ENCODE data around the gene CALD1. TPM values are rescaled to one million over a fixed set of nuclear protein-coding genes. Genes with fewer than 3 reads are reported as not detected.
A peak's percentile ranks its signal among the peaks of the same experiment; 100 is the strongest.

CALD1 gene
- total RNA-seq, 6 experiments from 2014 or later = 1,066 to 1,726 (median 1,102) TPM

- peak overlapping the region; percentile 75 for H3K27ac Mint-ChIP-seq
- no peak for TF ChIP-seq CTCF (IDR thresholded peaks at IDR 0.05)
- DNase-seq = no peak
- H3K36me3 Mint-ChIP-seq (ENCODE audit: low read depth) = peaks cover 73% of the 10 kb centered on the region
- no peaks in the 10 kb centered on the region for H3K9me3 Mint-ChIP-seq
- H3K4me3 Mint-ChIP-seq = peak overlapping the region; percentile 19; the same call in 1 of the 2 replicates
- H3K4me1 Mint-ChIP-seq (ENCODE audit: low read depth) = peaks cover 97% of the 10 kb centered on the region
- peaks cover 12% of the 10 kb centered on the region for H3K27me3 Mint-ChIP-seq (ENCODE audit: insufficient read depth)
These were observed 59.9 kb downstream of the CALD1 start for GRCh38 chr7:134839298-134839697.

GRCh38 chr7:134842062-134842461 lies 62.6 kb downstream of the CALD1 start:
- DNase-seq = no peak
- no peak for TF ChIP-seq CTCF (IDR thresholded peaks at IDR 0.05)
- H3K27ac Mint-ChIP-seq = peak overlapping the region; percentile 61
- no peaks in the 10 kb centered on the region for H3K9me3 Mint-ChIP-seq
- H3K27me3 Mint-ChIP-seq (ENCODE audit: insufficient read depth) = peaks cover 12% of the 10 kb centered on the region
- H3K36me3 Mint-ChIP-seq (ENCODE audit: low read depth) = peaks cover 78% of the 10 kb centered on the region
- H3K4me3 Mint-ChIP-seq = no peak overlapping the region; the same call in 1 of the 2 replicates
- H3K4me1 Mint-ChIP-seq (ENCODE audit: low read depth) = peaks cover 94% of the 10 kb centered on the region

GRCh38 chr7:134842886-134843430 lies 63.5 kb downstream of the CALD1 start:
- Mint-ChIP-seq H3K4me3 (no peak overlapping the region), H3K9me3 (no peaks in the 10 kb centered on the region), H3K27me3 (ENCODE audit: insufficient read depth) (peaks cover 12% of the 10 kb centered on the region), H3K27ac (peak overlapping the region; percentile 76), H3K4me1 (ENCODE audit: low read depth) (peaks cover 91% of the 10 kb centered on the region), H3K36me3 (ENCODE audit: low read depth) (peaks cover 74% of the 10 kb centered on the region)
- no peak for DNase-seq
- TF ChIP-seq CTCF (IDR thresholded peaks at IDR 0.05) = no peak

DNA sequence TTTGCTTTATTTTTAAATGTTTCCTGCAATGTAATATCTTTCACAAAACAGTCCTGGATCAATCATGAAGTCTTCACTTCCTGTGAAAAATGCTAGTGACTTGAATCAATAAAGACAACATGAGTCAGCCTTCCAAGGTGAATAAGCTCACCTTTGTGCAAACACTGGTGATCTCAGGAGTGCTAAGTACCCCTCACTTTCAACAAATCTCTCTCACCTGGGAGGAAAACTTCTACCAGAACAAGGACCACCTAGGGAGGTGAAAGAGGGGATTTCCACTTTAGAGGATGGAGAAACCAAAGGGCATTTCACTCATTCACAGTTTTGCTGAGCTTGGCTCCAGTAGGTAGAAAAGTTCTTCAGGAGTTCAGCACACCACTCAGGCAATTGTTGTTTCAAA lies 64.8 kb downstream of the CALD1 start:
- TF ChIP-seq CTCF (IDR thresholded peaks at IDR 0.05) = no peak
- H3K4me3 Mint-ChIP-seq = peak overlapping the region; percentile 20; the same call in 1 of the 2 replicates
- peaks cover 12% of the 10 kb centered on the region for H3K27me3 Mint-ChIP-seq (ENCODE audit: insufficient read depth)
- H3K9me3 Mint-ChIP-seq = no peaks in the 10 kb centered on the region
- H3K27ac Mint-ChIP-seq = peak overlapping the region; percentile 76
- peaks cover 72% of the 10 kb centered on the region for H3K36me3 Mint-ChIP-seq (ENCODE audit: low read depth)
- no peak for DNase-seq
- H3K4me1 Mint-ChIP-seq (ENCODE audit: low read depth) = peaks cover 79% of the 10 kb centered on the region

DNA sequence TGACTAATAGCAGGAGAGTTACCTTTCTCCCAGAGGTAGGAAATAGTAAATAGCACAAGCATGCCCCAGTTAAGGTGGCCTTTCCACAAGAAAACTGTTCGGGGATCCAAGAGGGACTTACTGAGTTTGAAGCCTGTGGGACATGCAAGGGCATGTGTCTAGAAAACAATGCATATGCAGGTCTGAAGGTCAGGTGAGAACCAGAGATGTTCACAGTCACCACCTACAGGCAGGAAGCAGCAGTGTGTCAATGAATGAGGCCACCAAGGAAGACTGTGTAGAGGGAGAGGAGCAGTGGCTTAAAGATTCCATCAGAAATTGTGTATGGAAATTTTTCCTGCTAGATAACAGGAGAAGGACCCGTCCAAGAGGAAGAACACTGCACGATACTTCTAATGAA lies 66.0 kb downstream of the CALD1 start:
- H3K4me3 Mint-ChIP-seq = peak overlapping the region; percentile 20; the same call in 1 of the 2 replicates

More for the DNA sequence above, 66.0 kb downstream of the CALD1 start:
- Mint-ChIP-seq H3K4me1 (ENCODE audit: low read depth) (peaks cover 78% of the 10 kb centered on the region), H3K36me3 (ENCODE audit: low read depth) (peaks cover 72% of the 10 kb centered on the region), H3K27ac (peak overlapping the region; percentile 76), H3K9me3 (no peaks in the 10 kb centered on the region), H3K27me3 (ENCODE audit: insufficient read depth) (peaks cover 10% of the 10 kb centered on the region)
- no peak for DNase-seq
- peak; percentile 61 for TF ChIP-seq CTCF (IDR thresholded peaks at IDR 0.05)
